GM12878 (cell line): ENCODE results near the gene COPZ2. TPM values are rescaled to one million over a fixed set of nuclear protein-coding genes. Genes with fewer than 3 reads are reported as not detected.

ENCODE experiments used
- ATAC-seq: fragments of 200-7000 bp; cut with Tn5 transposase; 3 replicates; pipeline ENCODE4 v1.9.1; 2020; ENCODE audit warnings: mild to moderate bottlenecking, moderate library complexity
- BruUV-seq: library from RNA; stranded (reverse); fragments of 400-500 nt; replicated peaks from 2 replicates; lab custom pipeline; 2021; lab: Mats Ljungman, UMichigan
- CTCF ChIA-PET: fragments of 300-600 bp; sonication (Branson Sonifier 250); formaldehyde crosslinking; extraction: SDS; loops from one replicate; lab custom pipeline; 2021; ENCODE audit warnings: inconsistent platforms; lab: Yijun Ruan, JAX
- POLR2A ChIA-PET: fragments of 350-600 bp; formaldehyde crosslinking; extraction: SDS; loops from one replicate; lab custom pipeline; 2021; ENCODE audit warnings: inconsistent platforms; lab: Charles Lee
- RAD21 ChIA-PET: fragments of 300-600 bp; sonication (Branson Sonifier 250); formaldehyde crosslinking; loops from one replicate; lab custom pipeline; 2023; ENCODE audit warnings: antibody characterized with exemption; ENCODE audit not compliant: unreplicated experiment; lab: Charles Lee
- SMC1A ChIA-PET: fragments of 300-600 bp; sonication (Branson Sonifier 250); formaldehyde crosslinking; loops from one replicate; lab custom pipeline; 2023; ENCODE audit not compliant: unreplicated experiment, uncharacterized antibody; lab: Charles Lee
- DNase-seq: peaks from one replicate; pipeline ENCODE4 v3.0.0-alpha.2; 2011; ENCODE audit warnings: low read depth, low spot score
- FAIRE-seq: peaks from 3 replicates; lab custom pipeline; 2011; peaks lifted over from hg19 to GRCh38; lab: Jason Lieb, UNC
- H2AFZ ChIP-seq: 2 replicates; pipeline ENCODE4 v1.6.0; 2011; ENCODE audit warnings: low read depth, low read length, control low read depth; ENCODE audit not compliant: control insufficient read depth
- H3K27ac ChIP-seq: 2 replicates; pipeline ENCODE4 v1.5.1; 2011; ENCODE audit warnings: control low read depth; ENCODE audit not compliant: control insufficient read depth, insufficient read depth
- H3K27me3 ChIP-seq, 2 experiments: replicated peaks in 1 of 2; 2 replicates each; pipeline versions ENCODE4 v1.6.0 to v1.6.1; 2011; ENCODE audit warnings: low read length in 1 of 2; ENCODE audit not compliant: control insufficient read depth in 2 of 2, insufficient read depth in 2 of 2
- H3K36me3 ChIP-seq, 2 experiments: 2 replicates each; pipeline ENCODE4 v1.5.1; 2011; ENCODE audit warnings: low read length in 1 of 2; ENCODE audit not compliant: control insufficient read depth in 2 of 2, insufficient read depth in 2 of 2
- H3K4me1 ChIP-seq: 2 replicates; pipeline ENCODE4 v1.6.1; 2011; ENCODE audit warnings: mild to moderate bottlenecking, low read length, moderate library complexity, mixed read lengths; ENCODE audit not compliant: control insufficient read depth, insufficient read depth
- H3K4me2 ChIP-seq: 2 replicates; pipeline ENCODE4 v1.6.0; 2011; ENCODE audit warnings: control low read depth; ENCODE audit not compliant: control insufficient read depth, insufficient read depth
- H3K4me3 ChIP-seq: fragments of 200-600 bp; sonication (generic); 2 replicates; pipeline ENCODE4 v1.5.1; 2016
- H3K79me2 ChIP-seq: 2 replicates; pipeline ENCODE4 v1.6.0; 2011; ENCODE audit warnings: low read length; ENCODE audit not compliant: control insufficient read depth, insufficient read depth
- H3K9ac ChIP-seq: 2 replicates; pipeline ENCODE4 v1.8.0; 2011; ENCODE audit warnings: low read length, control low read depth, mixed read lengths; ENCODE audit not compliant: control insufficient read depth, insufficient read depth
- H3K9me3 ChIP-seq: replicated peaks from 3 replicates; pipeline ENCODE4 v1.5.1; 2011; ENCODE audit warnings: mild to moderate bottlenecking, low read length; ENCODE audit not compliant: control insufficient read depth, insufficient read depth
- H4K20me1 ChIP-seq: 2 replicates; pipeline ENCODE4 v1.6.0; 2011; ENCODE audit not compliant: control insufficient read depth, insufficient read depth
- CBX5 ChIP-seq: sonication (generic); IDR thresholded peaks from 2 replicates; pipeline ENCODE4 v1.6.1; 2016; ENCODE audit warnings: low read depth, moderate library complexity, mild to moderate bottlenecking, inconsistent platforms
- CEBPB ChIP-seq, 2 experiments: fragments of 150-350 bp in 1 of 2; IDR thresholded peaks; 2 replicates each; pipeline ENCODE4 v1.6.1; 2012 to 2014; ENCODE audit warnings: low read depth in 2 of 2, low read length in 2 of 2, borderline replicate concordance in 1 of 2, inconsistent platforms in 1 of 2
- IKZF2 ChIP-seq, 2 experiments: fragments of 450-650 bp; IDR thresholded peaks; 2 replicates each; pipeline ENCODE4 v1.6.1; 2017; ENCODE audit warnings: mild to moderate bottlenecking in 2 of 2, moderate library complexity in 2 of 2
- KDM1A ChIP-seq: fragments of 200-600 bp; sonication (generic); IDR thresholded peaks from 2 replicates; pipeline ENCODE4 v1.6.1; 2016; ENCODE audit warnings: borderline replicate concordance
- POLR2AphosphoS5 ChIP-seq: IDR thresholded peaks from 2 replicates; pipeline ENCODE4 v1.6.1; 2011; ENCODE audit warnings: mild to moderate bottlenecking, low read length, inconsistent platforms
- RFX5 ChIP-seq: IDR thresholded peaks from 2 replicates; pipeline ENCODE4 v1.6.1; 2011; ENCODE audit warnings: low read depth, low read length, improper control_type of control experiment
- RUNX3 ChIP-seq: IDR thresholded peaks from 2 replicates; pipeline ENCODE4 v1.6.1; 2012; ENCODE audit warnings: low read length, inconsistent platforms
- SUPT20H ChIP-seq: IDR thresholded peaks from 2 replicates; pipeline ENCODE4 v1.6.1; 2011; ENCODE audit warnings: low read depth, mild to moderate bottlenecking, low read length, moderate library complexity, borderline replicate concordance; ENCODE audit not compliant: control insufficient read depth
- ZNF207 ChIP-seq: fragments of 450-650 bp; IDR thresholded peaks from 2 replicates; pipeline ENCODE4 v1.6.1; 2014; ENCODE audit warnings: antibody characterized with exemption, mild to moderate bottlenecking, borderline replicate concordance
- ZNF384 ChIP-seq: IDR thresholded peaks from 2 replicates; pipeline ENCODE4 v1.6.1; 2012; ENCODE audit warnings: low read depth, mild to moderate bottlenecking, low read length, improper control_type of control experiment, borderline replicate concordance
- ZNF622 ChIP-seq: fragments of 450-650 bp; IDR thresholded peaks from 2 replicates; pipeline ENCODE4 v1.6.1; 2017; ENCODE audit warnings: mild to moderate bottlenecking, inconsistent platforms
- WGBS: methylation state at CpG from one replicate; pipeline ENCODE4 v1.1.6; 2016; ENCODE audit warnings: low lambda C conversion rate; ENCODE audit not compliant: insufficient replicate concordance, insufficient coverage; ENCODE audit errors: missing lambda C conversion rate; 5-methylcytosine and 5-hydroxymethylcytosine counted together
- in situ Hi-C: fragments of 300-500 bp; cut with MboI; formaldehyde crosslinking; loops from 9 replicates; pipeline ENCODE4 v1.14.3; 2018; ENCODE audit warnings: mixed read lengths
- intact Hi-C: fragments of 100-400 bp; cut with micrococcal nuclease; formaldehyde crosslinking; loops from one replicate; pipeline ENCODE4 v1.14.2; 2022; ENCODE audit not compliant: unreplicated experiment
- polyA plus RNA-seq, 11 experiments: library from polyadenylated mRNA; depleted of rRNA in 4 of 11; unstranded in 6 of 11; stranded (reverse) in 5 of 11; fragments of >200 nt; fragmentation: Nextera tagmentation in 4 of 11; fragmentation: Illumina TruSeq in 1 of 11; extraction: Ambion mirVana in 4 of 11; extraction: Trizol in 1 of 11; gene quantifications; 1 replicate in 1 of 11; 2 replicates in 10 of 11; pipeline versions ENCODE4 v1.2.1 to v1.2.3, GENCODE V29; 2011 to 2016; ENCODE audit warnings: inconsistent platforms in 2 of 11, missing spikeins in 2 of 11, low read depth in 1 of 11
- total RNA-seq, 4 experiments: library from RNA; depleted of rRNA in 3 of 4; stranded (reverse); fragments of >200 nt in 3 of 4; fragmentation: Illumina TruSeq in 1 of 4; extraction: Trizol in 1 of 4; gene quantifications; 2 replicates each; pipeline versions ENCODE4 v1.2.1 to v1.2.3, GENCODE V29; 2013 to 2021
- TF ChIP-seq, protein P1 (sequence below): fragments of 450-650 bp; IDR thresholded peaks from 2 replicates; pipeline ENCODE4 v1.6.1; 2017; ENCODE audit warnings: low read depth, mild to moderate bottlenecking, moderate library complexity
- TF ChIP-seq, protein P2 (sequence below): fragments of 450-650 bp; IDR thresholded peaks from 2 replicates; pipeline ENCODE4 v1.6.1; 2016; ENCODE audit warnings: mild to moderate bottlenecking, moderate library complexity, borderline replicate concordance
- TF ChIP-seq, protein P3 (sequence below): fragments of 150-350 bp; IDR thresholded peaks from 2 replicates; pipeline ENCODE4 v1.6.1; 2014; ENCODE audit warnings: mild to moderate bottlenecking, low read depth, low read length

COPZ2 gene
- total and polyA plus RNA-seq, 10 of the 15 experiments (the other 5 are each of a cell fraction or from before 2014, with no cell fraction given) = 0.20 to 4.3 (median 2.6) TPM

DNA sequence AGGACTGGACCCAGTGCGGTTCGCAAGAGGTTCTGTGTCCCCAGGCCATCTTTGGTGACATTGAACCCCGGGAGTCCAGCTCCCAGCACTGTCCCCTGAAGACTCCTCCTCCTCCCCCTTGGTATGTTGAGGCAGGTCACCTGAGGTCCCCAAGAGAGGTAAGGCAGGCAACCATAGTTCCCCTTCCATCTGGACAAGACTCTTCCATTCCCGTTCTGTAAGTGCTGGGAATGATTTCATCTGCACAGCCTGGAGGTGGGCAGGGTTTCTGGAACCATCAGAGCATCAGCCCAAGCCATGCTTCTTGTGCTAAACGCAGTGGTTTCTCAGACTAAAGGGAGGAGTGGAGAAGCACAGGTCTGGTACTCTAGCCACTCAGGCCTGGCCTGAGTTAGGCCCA, 24.9 kb downstream of the COPZ2 start:
- DNase-seq (no peak), FAIRE-seq (no peak), ATAC-seq (no peak)
- H3K27me3 ChIP-seq = no peaks in the 10 kb centered on the region
- no peaks in the 10 kb centered on the region for H3K9me3 ChIP-seq
- intact Hi-C loops (no loop called here), in situ Hi-C loops (no loop called here)
- WGBS = 37% methylated on average over 5 of the region's 5 CpGs
- peaks cover 13% of the 10 kb centered on the region for H3K4me1 ChIP-seq
- RAD21 ChIA-PET = interaction anchor here (0.8 to 3.0 kb wide), 7 partner anchors 8 to 580 kb away, joined by 3 to 19 read pairs (median 8); partner anchors contain the start of gene HOXB5
- H3K79me2 ChIP-seq = no peaks in the 10 kb centered on the region
- no peak overlapping the region for H3K27ac ChIP-seq
- H3K4me2 ChIP-seq = peak overlapping the region; percentile 50
- CTCF ChIA-PET = interaction anchor here (1.1 to 14.1 kb wide), 8 partner anchors 8 to 171 kb away, joined by 3 to 454 read pairs (median 18); partner anchors contain the start of genes CDK5RAP3, PNPO, PRR15L and SCRN2
- no peak overlapping the region for H2AFZ ChIP-seq
- no peaks in the 10 kb centered on the region for H4K20me1 ChIP-seq
- no peaks in the 10 kb centered on the region for H3K36me3 ChIP-seq
- H3K9ac ChIP-seq = no peak overlapping the region
- SMC1A ChIA-PET = interaction anchor here (0.8 to 3.5 kb wide), 6 partner anchors 9 to 124 kb away, joined by 3 to 27 read pairs (median 12); no protein-coding TSS in a partner anchor
- no peak overlapping the region for H3K4me3 ChIP-seq
- no TSS peak for BruUV-seq
- POLR2A ChIA-PET = interaction anchor here (0.6 to 2.7 kb wide), 5 partner anchors 10 to 130 kb away, joined by 3 to 18 read pairs (median 6); partner anchors contain the start of gene CDK5RAP3
- no peak for TF ChIP-seq ZNF384
- TF ChIP-seq, protein P1, sequence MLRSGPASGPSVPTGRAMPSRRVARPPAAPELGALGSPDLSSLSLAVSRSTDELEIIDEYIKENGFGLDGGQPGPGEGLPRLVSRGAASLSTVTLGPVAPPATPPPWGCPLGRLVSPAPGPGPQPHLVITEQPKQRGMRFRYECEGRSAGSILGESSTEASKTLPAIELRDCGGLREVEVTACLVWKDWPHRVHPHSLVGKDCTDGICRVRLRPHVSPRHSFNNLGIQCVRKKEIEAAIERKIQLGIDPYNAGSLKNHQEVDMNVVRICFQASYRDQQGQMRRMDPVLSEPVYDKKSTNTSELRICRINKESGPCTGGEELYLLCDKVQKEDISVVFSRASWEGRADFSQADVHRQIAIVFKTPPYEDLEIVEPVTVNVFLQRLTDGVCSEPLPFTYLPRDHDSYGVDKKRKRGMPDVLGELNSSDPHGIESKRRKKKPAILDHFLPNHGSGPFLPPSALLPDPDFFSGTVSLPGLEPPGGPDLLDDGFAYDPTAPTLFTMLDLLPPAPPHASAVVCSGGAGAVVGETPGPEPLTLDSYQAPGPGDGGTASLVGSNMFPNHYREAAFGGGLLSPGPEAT = no peak
- TF ChIP-seq KDM1A = no peak
- no peak for TF ChIP-seq IKZF2 (IDR thresholded peaks at IDR 0.05)
- no peak for TF ChIP-seq POLR2AphosphoS5
- no peak for TF ChIP-seq CBX5
- TF ChIP-seq ZNF207 = no peak
- TF ChIP-seq, protein P2, sequence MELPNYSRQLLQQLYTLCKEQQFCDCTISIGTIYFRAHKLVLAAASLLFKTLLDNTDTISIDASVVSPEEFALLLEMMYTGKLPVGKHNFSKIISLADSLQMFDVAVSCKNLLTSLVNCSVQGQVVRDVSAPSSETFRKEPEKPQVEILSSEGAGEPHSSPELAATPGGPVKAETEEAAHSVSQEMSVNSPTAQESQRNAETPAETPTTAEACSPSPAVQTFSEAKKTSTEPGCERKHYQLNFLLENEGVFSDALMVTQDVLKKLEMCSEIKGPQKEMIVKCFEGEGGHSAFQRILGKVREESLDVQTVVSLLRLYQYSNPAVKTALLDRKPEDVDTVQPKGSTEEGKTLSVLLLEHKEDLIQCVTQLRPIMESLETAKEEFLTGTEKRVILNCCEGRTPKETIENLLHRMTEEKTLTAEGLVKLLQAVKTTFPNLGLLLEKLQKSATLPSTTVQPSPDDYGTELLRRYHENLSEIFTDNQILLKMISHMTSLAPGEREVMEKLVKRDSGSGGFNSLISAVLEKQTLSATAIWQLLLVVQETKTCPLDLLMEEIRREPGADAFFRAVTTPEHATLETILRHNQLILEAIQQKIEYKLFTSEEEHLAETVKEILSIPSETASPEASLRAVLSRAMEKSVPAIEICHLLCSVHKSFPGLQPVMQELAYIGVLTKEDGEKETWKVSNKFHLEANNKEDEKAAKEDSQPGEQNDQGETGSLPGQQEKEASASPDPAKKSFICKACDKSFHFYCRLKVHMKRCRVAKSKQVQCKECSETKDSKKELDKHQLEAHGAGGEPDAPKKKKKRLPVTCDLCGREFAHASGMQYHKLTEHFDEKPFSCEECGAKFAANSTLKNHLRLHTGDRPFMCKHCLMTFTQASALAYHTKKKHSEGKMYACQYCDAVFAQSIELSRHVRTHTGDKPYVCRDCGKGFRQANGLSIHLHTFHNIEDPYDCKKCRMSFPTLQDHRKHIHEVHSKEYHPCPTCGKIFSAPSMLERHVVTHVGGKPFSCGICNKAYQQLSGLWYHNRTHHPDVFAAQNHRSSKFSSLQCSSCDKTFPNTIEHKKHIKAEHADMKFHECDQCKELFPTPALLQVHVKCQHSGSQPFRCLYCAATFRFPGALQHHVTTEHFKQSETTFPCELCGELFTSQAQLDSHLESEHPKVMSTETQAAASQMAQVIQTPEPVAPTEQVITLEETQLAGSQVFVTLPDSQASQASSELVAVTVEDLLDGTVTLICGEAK = no peak
- no peak for TF ChIP-seq RUNX3
- TF ChIP-seq ZNF622 = no peak
- no peak for TF ChIP-seq SUPT20H
- TF ChIP-seq CEBPB (IDR thresholded peaks at IDR 0.05; ENCODE audit: borderline replicate concordance in 1 of 2, low read depth in 2 of 2, low read length in 2 of 2) = no peak
- TF ChIP-seq, protein P3, sequence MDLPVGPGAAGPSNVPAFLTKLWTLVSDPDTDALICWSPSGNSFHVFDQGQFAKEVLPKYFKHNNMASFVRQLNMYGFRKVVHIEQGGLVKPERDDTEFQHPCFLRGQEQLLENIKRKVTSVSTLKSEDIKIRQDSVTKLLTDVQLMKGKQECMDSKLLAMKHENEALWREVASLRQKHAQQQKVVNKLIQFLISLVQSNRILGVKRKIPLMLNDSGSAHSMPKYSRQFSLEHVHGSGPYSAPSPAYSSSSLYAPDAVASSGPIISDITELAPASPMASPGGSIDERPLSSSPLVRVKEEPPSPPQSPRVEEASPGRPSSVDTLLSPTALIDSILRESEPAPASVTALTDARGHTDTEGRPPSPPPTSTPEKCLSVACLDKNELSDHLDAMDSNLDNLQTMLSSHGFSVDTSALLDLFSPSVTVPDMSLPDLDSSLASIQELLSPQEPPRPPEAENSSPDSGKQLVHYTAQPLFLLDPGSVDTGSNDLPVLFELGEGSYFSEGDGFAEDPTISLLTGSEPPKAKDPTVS = no peak
- no peak for TF ChIP-seq RFX5
